Ectodermal cell (in vitro differentiated cells): ENCODE measurements around the gene KIF6.

Source experiments
- H3K27ac ChIP-seq: 2 replicates; pipeline ENCODE4 v1.7.0; 2013; ENCODE audit warnings: mild to moderate bottlenecking, low read depth, low read length; ENCODE audit not compliant: insufficient read depth, poor library complexity, severe bottlenecking
- H3K27me3 ChIP-seq: 2 replicates; pipeline ENCODE4 v1.7.0; 2013; ENCODE audit warnings: mild to moderate bottlenecking, low read length; ENCODE audit not compliant: insufficient read depth, control insufficient read depth, poor library complexity, severe bottlenecking
- H3K36me3 ChIP-seq: one replicate; pipeline ENCODE4 v1.7.0; 2013; ENCODE audit warnings: low read length; ENCODE audit not compliant: control insufficient read depth, insufficient read depth
- H3K4me1 ChIP-seq: one replicate; pipeline ENCODE4 v1.7.0; 2013; ENCODE audit warnings: low read length; ENCODE audit not compliant: control insufficient read depth, insufficient read depth
- H3K4me3 ChIP-seq: 2 replicates; pipeline ENCODE4 v1.7.0; 2013; ENCODE audit warnings: low read depth, low read length, control low read depth; ENCODE audit not compliant: insufficient read depth
- H3K9me3 ChIP-seq: 2 replicates; pipeline ENCODE4 v1.7.0; 2013; ENCODE audit warnings: mild to moderate bottlenecking, low read length, moderate library complexity; ENCODE audit not compliant: control insufficient read depth
- WGBS, 2 experiments: methylation state at CpG; one replicate each; pipeline ENCODE4 v1.1.7; 2013; ENCODE audit warnings: missing lambda C conversion rate in 2 of 2; 5-methylcytosine and 5-hydroxymethylcytosine counted together

KIF6 gene

GRCh38 chr6:39540454-39540853, 184.8 kb downstream of the KIF6 start:
- WGBS, 2 experiments: 95 to 96% methylated on average over 12 of the region's 12 CpGs
- H3K27me3 ChIP-seq: no peaks in the 10 kb centered on the region

GRCh38 chr6:39530201-39530759, 194.9 kb downstream of the KIF6 start:
- Histone ChIP-seq H3K4me3 (no peak overlapping the region), H3K36me3 (no peaks in the 10 kb centered on the region), H3K27me3 (no peaks in the 10 kb centered on the region), H3K9me3 (no peaks in the 10 kb centered on the region), H3K27ac (no peak overlapping the region), H3K4me1 (peaks cover 3% of the 10 kb centered on the region)
- WGBS, 2 experiments: 77 to 90% methylated on average over 4 of the region's 4 CpGs

More at GRCh38 chr6:39540454-39540853, 184.8 kb downstream of the KIF6 start:
- H3K27ac ChIP-seq: no peak overlapping the region
- no peak overlapping the region for H3K4me3 ChIP-seq
- no peaks in the 10 kb centered on the region for H3K4me1 ChIP-seq
- H3K9me3 ChIP-seq: no peaks in the 10 kb centered on the region
- H3K36me3 ChIP-seq: no peaks in the 10 kb centered on the region

GRCh38 chr6:39527792-39528564, 197.2 kb downstream of the KIF6 start:
- 90 to 100% methylated on average over 1 to 2 of the region's 2 CpGs for WGBS, 2 experiments
- no peak overlapping the region for H3K4me3 ChIP-seq

GRCh38 chr6:39524007-39524406, 201.2 kb downstream of the KIF6 start:
- no peak overlapping the region for H3K4me3 ChIP-seq
- WGBS, 2 experiments: 94 to 98% methylated on average over 2 of the region's 2 CpGs
- H3K27ac ChIP-seq: no peak overlapping the region
- H3K27me3 ChIP-seq: no peaks in the 10 kb centered on the region
- H3K36me3 ChIP-seq: no peaks in the 10 kb centered on the region
- no peaks in the 10 kb centered on the region for H3K9me3 ChIP-seq
- H3K4me1 ChIP-seq: peaks cover 3% of the 10 kb centered on the region

More at GRCh38 chr6:39527792-39528564, 197.2 kb downstream of the KIF6 start:
- Histone ChIP-seq H3K27me3 (no peaks in the 10 kb centered on the region), H3K4me1 (peaks cover 3% of the 10 kb centered on the region), H3K36me3 (no peaks in the 10 kb centered on the region), H3K27ac (no peak overlapping the region), H3K9me3 (no peaks in the 10 kb centered on the region)

GRCh38 chr6:39521958-39522357, 203.2 kb downstream of the KIF6 start:
- WGBS, 2 experiments: 96 to 97% methylated on average over 2 of the region's 2 CpGs
- H3K4me3 ChIP-seq: no peak overlapping the region
- H3K27ac ChIP-seq: no peak overlapping the region
- H3K9me3 ChIP-seq: no peaks in the 10 kb centered on the region
- peaks cover 3% of the 10 kb centered on the region for H3K4me1 ChIP-seq
- no peaks in the 10 kb centered on the region for H3K27me3 ChIP-seq
- H3K36me3 ChIP-seq: no peaks in the 10 kb centered on the region

- H3K9me3 ChIP-seq: no peaks in the 10 kb centered on the region
- no peak overlapping the region for H3K4me3 ChIP-seq
- WGBS, 2 experiments: 91% methylated on average over 1 of the region's 1 CpG; no CpG with 5 or more reads in 1 of the 2 experiments
- no peaks in the 10 kb centered on the region for H3K36me3 ChIP-seq
- H3K4me1 ChIP-seq: no peaks in the 10 kb centered on the region
- no peak overlapping the region for H3K27ac ChIP-seq
- no peaks in the 10 kb centered on the region for H3K27me3 ChIP-seq
Measured at GRCh38 chr6:39520916-39521315, 204.3 kb downstream of the KIF6 start.

GRCh38 chr6:39520411-39520810, 204.8 kb downstream of the KIF6 start:
- H3K27me3 ChIP-seq: no peaks in the 10 kb centered on the region
- 91 to 94% methylated on average over 3 to 4 of the region's 5 CpGs for WGBS, 2 experiments
- H3K36me3 ChIP-seq: no peaks in the 10 kb centered on the region

GRCh38 chr6:39518221-39518620, 207.0 kb downstream of the KIF6 start:
- Histone ChIP-seq H3K4me3 (no peak overlapping the region), H3K4me1 (no peaks in the 10 kb centered on the region), H3K27ac (no peak overlapping the region), H3K9me3 (no peaks in the 10 kb centered on the region), H3K27me3 (no peaks in the 10 kb centered on the region), H3K36me3 (no peaks in the 10 kb centered on the region)
- 81 to 88% methylated on average over 1 to 2 of the region's 2 CpGs for WGBS, 2 experiments

More at GRCh38 chr6:39520411-39520810, 204.8 kb downstream of the KIF6 start:
- Histone ChIP-seq H3K27ac (no peak overlapping the region), H3K9me3 (no peaks in the 10 kb centered on the region), H3K4me1 (no peaks in the 10 kb centered on the region), H3K4me3 (no peak overlapping the region)

- Histone ChIP-seq H3K4me3 (no peak overlapping the region), H3K4me1 (no peaks in the 10 kb centered on the region), H3K27me3 (no peaks in the 10 kb centered on the region), H3K27ac (no peak overlapping the region), H3K36me3 (no peaks in the 10 kb centered on the region), H3K9me3 (no peaks in the 10 kb centered on the region)
- 94 to 100% methylated on average over 1 of the region's 1 CpG for WGBS, 2 experiments
Measured at GRCh38 chr6:39517756-39518155, 207.5 kb downstream of the KIF6 start.

GRCh38 chr6:39516471-39516870, 208.7 kb downstream of the KIF6 start:
- H3K27ac ChIP-seq: no peak overlapping the region
- no peaks in the 10 kb centered on the region for H3K36me3 ChIP-seq
- H3K9me3 ChIP-seq: no peaks in the 10 kb centered on the region
- no peaks in the 10 kb centered on the region for H3K27me3 ChIP-seq
- no peak overlapping the region for H3K4me3 ChIP-seq
- no peaks in the 10 kb centered on the region for H3K4me1 ChIP-seq
